ENCODE results near the gene SFT2D3.

GRCh38 chr2:127697482-127698180, 3.7 kb upstream of the SFT2D3 start:
- TF ChIP-seq CTCF (IDR thresholded peaks at IDR 0.05), result no peak
- TF ChIP-seq POLR2A (IDR thresholded peaks at IDR 0.05), result no peak

All from esophagus squamous epithelium (tissue), 4 donors.